Measurements from ENCODE around the gene CASS4.

- TF ChIP-seq CTCF (conservative IDR thresholded peaks at IDR 0.05; ENCODE audit: low read length): no peak
- no peak for TF ChIP-seq EZH2phosphoT487 (IDR thresholded peaks at IDR 0.05; ENCODE audit: borderline replicate concordance, low read depth, low read length)
Measured at GRCh38 chr20:56403465-56403864, 8.6 kb upstream of the CASS4 start.
